ENCODE measurements around the gene CDK19. TPM values are rescaled to one million over a fixed set of nuclear protein-coding genes. Genes with fewer than 3 reads are reported as not detected.
"Not testable (repeated sequence)": the region's sequence is repeated elsewhere in the genome, so short reads cannot be mapped to it uniquely, and the experiment has no call there.

Gene CDK19
- total RNA-seq, 1 experiment from 2014 or later, result 18.1 TPM

DNA sequence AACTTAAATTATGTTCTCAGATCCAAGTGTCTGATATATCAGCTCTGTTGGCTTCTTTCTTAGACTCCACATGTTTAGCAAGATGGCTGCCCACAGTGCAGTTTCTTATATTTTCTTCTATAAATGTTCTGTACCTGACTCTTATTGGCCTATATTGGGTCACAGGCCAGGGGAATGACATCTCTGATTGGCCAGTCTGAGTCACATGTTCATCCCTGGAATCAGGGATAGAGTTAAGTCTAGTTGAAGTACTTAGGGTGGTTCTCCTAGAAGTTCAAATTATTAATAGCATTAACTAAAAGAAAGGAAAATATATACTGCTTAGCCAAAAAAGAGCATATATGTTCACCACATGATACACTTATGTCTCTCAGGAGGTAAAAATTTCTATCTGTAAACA lies 233.6 kb downstream of the CDK19 start:
- Histone ChIP-seq H3K4me1 (ENCODE audit: low read length) (no peaks in the 10 kb centered on the region), H3K9me3 (ENCODE audit: low read length) (no peaks in the 10 kb centered on the region), H3K4me3 (ENCODE audit: low read length) (no peak overlapping the region), H3K9me2 (replicated peaks; ENCODE audit: insufficient read depth, low read length) (no peaks in the 10 kb centered on the region), H3K27ac (ENCODE audit: low read length) (no peak overlapping the region), H3K27me3 (ENCODE audit: low read length) (no peaks in the 10 kb centered on the region), H3K9ac (ENCODE audit: low read length) (no peak overlapping the region), H3K4me2 (ENCODE audit: low read depth, low read length, poor library complexity, severe bottlenecking) (no peak overlapping the region), H3K36me3 (ENCODE audit: insufficient read depth, low read length) (no peaks in the 10 kb centered on the region), H2AFZ (ENCODE audit: low read length) (no peak overlapping the region), H4K20me1 (ENCODE audit: insufficient read depth, low read depth, low read length) (no peaks in the 10 kb centered on the region), H3K79me2 (ENCODE audit: low read length) (no peaks in the 10 kb centered on the region)
- no peak for DNase-seq

DNA sequence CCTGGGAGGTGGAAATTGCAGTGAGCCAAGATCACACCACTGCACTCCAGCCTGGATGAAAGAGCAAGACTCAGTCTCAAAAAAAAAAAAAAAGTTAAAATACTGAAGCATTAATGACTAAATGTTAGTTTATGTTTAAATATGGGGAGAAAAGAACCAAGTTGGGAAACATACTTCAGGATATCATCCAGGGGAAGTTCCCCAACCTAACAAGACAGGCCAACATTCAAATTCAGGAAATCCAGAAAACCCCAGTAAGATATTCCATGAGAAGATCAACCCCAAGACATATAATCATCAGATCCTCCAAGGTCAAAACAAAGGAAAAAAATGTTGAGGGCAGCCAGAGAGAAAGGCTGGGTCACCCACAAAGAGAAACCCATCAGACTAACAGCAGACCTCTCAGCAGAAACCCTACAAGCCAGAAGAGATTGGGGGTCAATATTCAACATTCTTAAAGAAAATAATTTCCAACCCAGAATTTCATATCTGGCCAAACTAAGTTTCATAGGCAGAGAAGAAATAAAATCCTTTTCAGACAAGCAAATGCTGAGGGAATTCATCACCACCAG lies 237.6 kb downstream of the CDK19 start:
- not testable (repeated sequence) for H3K9me3 ChIP-seq (ENCODE audit: low read length); H3K9me2 ChIP-seq (replicated peaks; ENCODE audit: insufficient read depth, low read length); H3K4me2 ChIP-seq (ENCODE audit: low read depth, low read length, poor library complexity, severe bottlenecking); H3K27me3 ChIP-seq (ENCODE audit: low read length); H3K4me1 ChIP-seq (ENCODE audit: low read length); H3K36me3 ChIP-seq (ENCODE audit: insufficient read depth, low read length); DNase-seq; H3K79me2 ChIP-seq (ENCODE audit: low read length); H3K9ac ChIP-seq (ENCODE audit: low read length); H4K20me1 ChIP-seq (ENCODE audit: insufficient read depth, low read depth, low read length); H3K4me3 ChIP-seq (ENCODE audit: low read length); H2AFZ ChIP-seq (ENCODE audit: low read length); H3K27ac ChIP-seq (ENCODE audit: low read length)

DNA sequence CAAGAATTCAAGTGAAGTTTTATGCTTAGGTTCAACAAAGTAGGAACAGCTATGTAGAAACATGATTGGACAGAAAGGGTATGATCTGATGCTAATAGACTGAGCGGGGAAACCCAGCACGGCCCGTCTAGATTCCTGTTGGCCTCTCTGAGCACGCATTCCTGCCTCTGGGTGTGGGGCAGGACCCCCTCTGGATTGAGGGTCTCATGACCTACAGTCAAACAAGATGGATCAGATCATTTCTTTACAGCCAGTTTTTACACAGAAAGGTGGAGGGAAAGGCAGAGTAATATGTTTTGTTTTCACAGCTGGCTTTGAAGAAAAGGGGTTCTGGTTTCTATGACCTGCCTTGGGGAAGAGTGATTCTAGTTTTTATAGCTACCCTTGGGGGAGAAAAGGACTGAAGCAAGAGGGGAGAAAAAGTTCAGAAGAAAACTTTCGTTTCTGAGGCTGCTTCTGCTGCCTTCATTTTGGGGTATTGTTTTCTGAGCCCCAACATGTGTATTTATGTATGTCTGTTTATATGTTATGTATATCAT lies 239.3 kb downstream of the CDK19 start:
- no peaks in the 10 kb centered on the region for H3K27me3 ChIP-seq (ENCODE audit: low read length)
- H3K27ac ChIP-seq (ENCODE audit: low read length), result no peak overlapping the region
- no peaks in the 10 kb centered on the region for H3K9me2 ChIP-seq (replicated peaks; ENCODE audit: insufficient read depth, low read length)
- H3K79me2 ChIP-seq (ENCODE audit: low read length), result no peaks in the 10 kb centered on the region
- no peak overlapping the region for H3K4me2 ChIP-seq (ENCODE audit: low read depth, low read length, poor library complexity, severe bottlenecking)
- no peaks in the 10 kb centered on the region for H4K20me1 ChIP-seq (ENCODE audit: insufficient read depth, low read depth, low read length)
- no peak overlapping the region for H3K4me3 ChIP-seq (ENCODE audit: low read length)
- H3K9ac ChIP-seq (ENCODE audit: low read length), result no peak overlapping the region
- no peaks in the 10 kb centered on the region for H3K36me3 ChIP-seq (ENCODE audit: insufficient read depth, low read length)
- no peak overlapping the region for H2AFZ ChIP-seq (ENCODE audit: low read length)
- H3K4me1 ChIP-seq (ENCODE audit: low read length), result no peaks in the 10 kb centered on the region
- no peaks in the 10 kb centered on the region for H3K9me3 ChIP-seq (ENCODE audit: low read length)
- no peak for DNase-seq

DNA sequence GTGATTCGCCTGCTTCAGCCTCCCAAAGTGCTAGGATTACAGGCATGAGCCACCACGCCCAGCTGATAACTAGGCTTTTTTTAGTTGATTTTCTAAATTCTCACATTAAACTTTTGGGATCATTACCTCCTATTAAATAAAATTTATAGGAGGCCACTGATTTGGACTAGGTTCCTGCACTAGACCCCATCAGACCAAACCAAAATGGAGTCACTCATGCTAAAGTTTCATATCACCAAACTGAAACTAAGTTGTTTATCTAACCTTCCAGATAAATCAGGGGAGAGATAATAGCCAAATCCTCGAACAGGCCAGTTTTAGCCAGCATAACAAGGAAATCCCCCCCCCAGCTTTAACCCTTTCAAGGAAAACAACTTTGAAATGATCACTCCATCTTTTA lies 240.5 kb downstream of the CDK19 start:
- H2AFZ ChIP-seq (ENCODE audit: low read length), result no peak overlapping the region
- DNase-seq, result no peak
- H3K79me2 ChIP-seq (ENCODE audit: low read length), result no peaks in the 10 kb centered on the region
- no peaks in the 10 kb centered on the region for H3K27me3 ChIP-seq (ENCODE audit: low read length)
- H3K4me2 ChIP-seq (ENCODE audit: low read depth, low read length, poor library complexity, severe bottlenecking), result no peak overlapping the region
- no peaks in the 10 kb centered on the region for H3K9me3 ChIP-seq (ENCODE audit: low read length)
- no peaks in the 10 kb centered on the region for H3K9me2 ChIP-seq (replicated peaks; ENCODE audit: insufficient read depth, low read length)
- H3K9ac ChIP-seq (ENCODE audit: low read length), result no peak overlapping the region
- H3K4me3 ChIP-seq (ENCODE audit: low read length), result no peak overlapping the region
- H3K36me3 ChIP-seq (ENCODE audit: insufficient read depth, low read length), result no peaks in the 10 kb centered on the region
- no peaks in the 10 kb centered on the region for H4K20me1 ChIP-seq (ENCODE audit: insufficient read depth, low read depth, low read length)
- H3K4me1 ChIP-seq (ENCODE audit: low read length), result no peaks in the 10 kb centered on the region
- no peak overlapping the region for H3K27ac ChIP-seq (ENCODE audit: low read length)

DNA sequence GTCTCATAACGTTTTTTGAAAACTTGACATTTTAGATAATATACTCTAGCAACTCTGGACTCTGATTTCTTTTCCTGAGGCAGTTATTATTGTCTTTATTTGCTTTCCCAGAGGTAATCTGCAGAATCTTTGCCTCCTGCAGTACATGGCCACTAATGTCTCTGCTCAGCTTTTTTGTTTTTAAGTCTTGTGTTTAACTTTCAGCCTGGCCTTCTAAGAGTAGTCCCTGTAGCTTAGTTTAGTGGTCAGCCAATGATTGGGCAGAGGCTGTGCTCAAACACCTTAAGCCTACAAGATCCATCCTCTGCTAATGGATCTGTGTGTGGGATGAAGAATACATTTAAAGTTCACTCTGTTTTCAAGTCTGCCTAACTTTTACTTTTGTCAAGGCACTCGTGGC lies 241.7 kb downstream of the CDK19 start:
- H4K20me1 ChIP-seq (ENCODE audit: insufficient read depth, low read depth, low read length), result no peaks in the 10 kb centered on the region
- H3K79me2 ChIP-seq (ENCODE audit: low read length), result no peaks in the 10 kb centered on the region
- H3K4me3 ChIP-seq (ENCODE audit: low read length), result no peak overlapping the region
- no peaks in the 10 kb centered on the region for H3K9me3 ChIP-seq (ENCODE audit: low read length)
- no peaks in the 10 kb centered on the region for H3K4me1 ChIP-seq (ENCODE audit: low read length)
- no peaks in the 10 kb centered on the region for H3K9me2 ChIP-seq (replicated peaks; ENCODE audit: insufficient read depth, low read length)
- no peak overlapping the region for H2AFZ ChIP-seq (ENCODE audit: low read length)
- no peak overlapping the region for H3K9ac ChIP-seq (ENCODE audit: low read length)
- H3K4me2 ChIP-seq (ENCODE audit: low read depth, low read length, poor library complexity, severe bottlenecking), result no peak overlapping the region
- H3K36me3 ChIP-seq (ENCODE audit: insufficient read depth, low read length), result no peaks in the 10 kb centered on the region
- H3K27me3 ChIP-seq (ENCODE audit: low read length), result no peaks in the 10 kb centered on the region
- H3K27ac ChIP-seq (ENCODE audit: low read length), result no peak overlapping the region
- no peak for DNase-seq

DNA sequence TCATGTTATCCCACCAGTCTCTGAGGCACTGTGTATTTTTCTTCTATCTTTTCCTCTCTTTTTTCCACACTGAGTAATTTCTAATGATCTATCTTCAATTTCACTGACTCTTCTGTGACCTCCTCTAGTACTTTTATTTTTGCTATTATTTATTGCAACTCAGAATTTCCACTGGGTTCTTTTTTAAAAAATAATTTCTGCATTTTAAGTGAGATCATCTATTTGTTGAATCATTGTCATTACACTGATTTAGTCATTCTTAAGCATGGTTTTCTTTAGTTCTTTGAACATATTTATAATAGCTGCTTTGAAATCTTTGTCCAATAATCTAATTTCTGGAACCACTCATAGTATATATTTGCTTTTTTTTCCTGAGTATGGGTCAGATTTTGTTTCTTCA lies 242.1 kb downstream of the CDK19 start:
- peaks cover 1% of the 10 kb centered on the region; the same call in 1 of the 2 replicates for H3K4me1 ChIP-seq (ENCODE audit: low read length)
- no peak overlapping the region for H3K27ac ChIP-seq (ENCODE audit: low read length)
- H3K4me3 ChIP-seq (ENCODE audit: low read length), result no peak overlapping the region
- H2AFZ ChIP-seq (ENCODE audit: low read length), result no peak overlapping the region
- H3K9me3 ChIP-seq (ENCODE audit: low read length), result no peaks in the 10 kb centered on the region
- no peak for DNase-seq
- H3K9me2 ChIP-seq (replicated peaks; ENCODE audit: insufficient read depth, low read length), result no peaks in the 10 kb centered on the region
- no peak overlapping the region for H3K9ac ChIP-seq (ENCODE audit: low read length)
- H3K4me2 ChIP-seq (ENCODE audit: low read depth, low read length, poor library complexity, severe bottlenecking), result no peak overlapping the region
- no peaks in the 10 kb centered on the region for H3K27me3 ChIP-seq (ENCODE audit: low read length)
- H3K36me3 ChIP-seq (ENCODE audit: insufficient read depth, low read length), result no peaks in the 10 kb centered on the region
- H3K79me2 ChIP-seq (ENCODE audit: low read length), result no peaks in the 10 kb centered on the region
- H4K20me1 ChIP-seq (ENCODE audit: insufficient read depth, low read depth, low read length), result no peaks in the 10 kb centered on the region

DNA sequence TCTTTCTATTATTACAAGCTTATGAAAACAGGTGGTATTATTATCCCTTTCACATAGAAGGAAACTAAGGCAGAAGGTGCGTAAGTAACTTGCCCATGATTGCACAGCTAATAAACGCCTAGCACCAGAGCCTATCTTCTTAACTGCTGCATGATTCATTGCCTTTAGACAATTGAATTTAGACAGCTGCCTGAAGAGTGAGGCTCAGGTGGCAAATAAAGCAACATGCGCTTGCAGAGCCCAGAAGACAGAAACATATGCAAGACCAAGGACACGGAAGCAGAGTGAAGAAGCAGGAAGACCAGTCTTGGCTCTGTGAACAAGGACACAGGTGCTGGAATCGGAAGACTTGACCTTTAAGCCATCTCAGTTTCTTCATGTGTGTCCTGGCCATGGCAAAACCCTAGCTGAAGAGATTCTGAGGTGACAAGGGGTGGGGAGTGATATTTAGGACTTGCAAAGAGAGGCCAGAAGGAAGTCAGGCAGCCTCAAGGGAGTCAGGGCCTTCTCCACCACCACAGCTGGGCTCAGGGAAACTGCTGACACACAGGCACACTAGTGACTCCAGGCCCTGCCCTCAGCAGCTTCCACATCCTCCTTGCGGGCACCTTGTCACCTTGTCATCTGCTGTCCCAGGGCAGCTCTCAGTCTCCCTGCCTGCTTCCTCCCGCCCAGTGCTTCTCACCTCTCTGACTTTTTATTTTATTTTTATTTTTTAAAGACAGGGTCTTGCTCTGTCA lies 247.1 kb downstream of the CDK19 start:
- Histone ChIP-seq H3K27me3 (ENCODE audit: low read length) (no peaks in the 10 kb centered on the region), H3K79me2 (ENCODE audit: low read length) (no peaks in the 10 kb centered on the region), H3K36me3 (ENCODE audit: insufficient read depth, low read length) (no peaks in the 10 kb centered on the region), H3K9me3 (ENCODE audit: low read length) (no peaks in the 10 kb centered on the region), H3K4me2 (ENCODE audit: low read depth, low read length, poor library complexity, severe bottlenecking) (no peak overlapping the region), H3K4me1 (ENCODE audit: low read length) (peaks cover 2% of the 10 kb centered on the region; the same call in 1 of the 2 replicates), H3K9me2 (replicated peaks; ENCODE audit: insufficient read depth, low read length) (no peaks in the 10 kb centered on the region), H3K9ac (ENCODE audit: low read length) (no peak overlapping the region), H2AFZ (ENCODE audit: low read length) (no peak overlapping the region), H3K27ac (ENCODE audit: low read length) (no peak overlapping the region), H3K4me3 (ENCODE audit: low read length) (no peak overlapping the region), H4K20me1 (ENCODE audit: insufficient read depth, low read depth, low read length) (no peaks in the 10 kb centered on the region)
- DNase-seq, result no peak

DNA sequence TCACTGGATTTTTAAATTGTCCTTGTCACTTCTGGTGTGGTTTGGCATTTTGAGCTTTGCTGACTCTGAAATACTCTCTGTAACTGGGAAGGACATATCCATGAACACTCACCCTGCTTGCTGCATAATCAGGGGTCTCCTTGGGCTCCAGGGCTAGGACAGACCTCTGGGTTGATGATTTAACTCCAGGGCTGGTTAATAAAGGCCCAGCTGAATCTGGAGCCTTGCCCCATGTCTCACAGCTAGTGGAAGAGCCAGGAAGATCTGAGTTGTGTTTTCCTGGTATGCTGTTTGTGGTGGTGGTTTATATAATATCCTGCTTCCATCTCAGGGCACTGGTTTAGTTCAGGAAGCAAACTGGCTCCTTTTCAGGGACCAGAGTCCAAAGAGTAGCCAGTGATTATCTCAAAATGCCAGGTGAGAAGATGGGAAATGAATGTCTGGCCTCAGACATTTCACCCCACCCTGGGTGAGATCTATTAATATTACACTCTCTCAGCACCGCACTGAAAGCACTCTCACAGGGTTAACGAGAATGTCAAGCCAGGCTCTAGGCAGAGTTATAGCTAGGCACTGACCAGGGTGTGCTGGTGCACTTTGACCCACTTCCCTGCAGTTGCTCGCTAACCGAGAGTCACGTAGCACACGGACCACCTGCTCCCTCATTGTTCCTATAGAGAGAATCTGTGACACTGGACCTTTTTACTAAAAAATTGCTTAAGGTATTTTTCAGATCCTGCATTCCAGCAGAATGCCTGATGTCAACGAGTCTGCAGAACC lies 248.7 kb downstream of the CDK19 start:
- H3K9ac ChIP-seq (ENCODE audit: low read length), result no peak overlapping the region
- no peaks in the 10 kb centered on the region for H3K27me3 ChIP-seq (ENCODE audit: low read length)
- H3K9me2 ChIP-seq (replicated peaks; ENCODE audit: insufficient read depth, low read length), result no peaks in the 10 kb centered on the region
- no peak overlapping the region for H3K4me2 ChIP-seq (ENCODE audit: low read depth, low read length, poor library complexity, severe bottlenecking)
- no peak overlapping the region for H3K4me3 ChIP-seq (ENCODE audit: low read length)
- no peak overlapping the region for H2AFZ ChIP-seq (ENCODE audit: low read length)
- no peak for DNase-seq
- peaks cover 2% of the 10 kb centered on the region; the same call in 1 of the 2 replicates for H3K4me1 ChIP-seq (ENCODE audit: low read length)
- H4K20me1 ChIP-seq (ENCODE audit: insufficient read depth, low read depth, low read length), result no peaks in the 10 kb centered on the region
- no peaks in the 10 kb centered on the region for H3K36me3 ChIP-seq (ENCODE audit: insufficient read depth, low read length)
- H3K79me2 ChIP-seq (ENCODE audit: low read length), result no peaks in the 10 kb centered on the region
- no peak overlapping the region for H3K27ac ChIP-seq (ENCODE audit: low read length)
- H3K9me3 ChIP-seq (ENCODE audit: low read length), result no peaks in the 10 kb centered on the region
